OCI-LY3 (cell line): ENCODE data around the gene AKT1S1.

Experiments used
- H2AFZ ChIP-seq: fragments of 200-600, 300-600 bp; shearing (Covaris generic); 2 replicates; pipeline ENCODE4 v1.6.0; 2014; ENCODE audit warnings: antibody characterized with exemption, low read depth, low read length
- H3K27ac ChIP-seq: fragments of 200-600, 300-600 bp; sonication (generic); 2 replicates; pipeline ENCODE4 v1.5.1; 2014; ENCODE audit warnings: mild to moderate bottlenecking, low read length, moderate library complexity, mixed read lengths
- H3K27me3 ChIP-seq: fragments of 200-600, 300-600 bp; sonication (generic); 2 replicates; pipeline ENCODE4 v1.6.1; 2014; ENCODE audit warnings: low read depth, low read length, mixed read lengths
- H3K36me3 ChIP-seq: fragments of 200-600, 300-600 bp; sonication (generic); replicated peaks from 2 replicates; pipeline ENCODE3; 2014; ENCODE audit warnings: low read depth, low read length, mixed read lengths
- H3K4me1 ChIP-seq: fragments of 300-600, 200-600 bp; sonication (generic); 2 replicates; pipeline ENCODE4 v1.6.1; 2014; ENCODE audit warnings: low read length, mixed read lengths
- H3K4me2 ChIP-seq: fragments of 200-600, 300-600 bp; sonication (generic); 2 replicates; pipeline ENCODE4 v1.6.1; 2014; ENCODE audit warnings: low read length, mixed read lengths
- H3K4me3 ChIP-seq: fragments of 300-600, 200-600 bp; sonication (generic); 2 replicates; pipeline ENCODE4 v1.5.1; 2014; ENCODE audit warnings: antibody characterized with exemption, mild to moderate bottlenecking, low read length, moderate library complexity
- H3K79me2 ChIP-seq: fragments of 300-600, 200-600 bp; shearing (Covaris generic); 2 replicates; pipeline ENCODE4 v1.6.1; 2014; ENCODE audit warnings: mild to moderate bottlenecking, low read length, mixed read lengths
- H3K9ac ChIP-seq: fragments of 300-600, 200-600 bp; shearing (Covaris generic); 2 replicates; pipeline ENCODE4 v1.6.0; 2014; ENCODE audit warnings: mild to moderate bottlenecking, low read length, moderate library complexity
- H3K9me3 ChIP-seq: fragments of 200-600, 300-600 bp; shearing (Covaris generic); 2 replicates; pipeline ENCODE4 v1.6.1; 2014; ENCODE audit warnings: low read length, mixed read lengths; ENCODE audit not compliant: insufficient read depth
- H4K20me1 ChIP-seq: fragments of 200-600, 300-600 bp; sonication (generic); 2 replicates; pipeline ENCODE4 v1.6.1; 2016; ENCODE audit warnings: low read length, mixed read lengths; ENCODE audit not compliant: insufficient read depth
- CTCF ChIP-seq: fragments of 200-600, 300-600 bp; sonication (generic); IDR thresholded peaks from 2 replicates; pipeline ENCODE4 v1.5.1; 2014; ENCODE audit warnings: antibody characterized with exemption, low read length, low read depth
- EZH2phosphoT487 ChIP-seq: fragments of 200-600 bp; shearing (Covaris generic); IDR thresholded peaks from 2 replicates; pipeline ENCODE4 v1.6.1; 2018; ENCODE audit warnings: antibody characterized with exemption, mixed run types, low read depth

Gene AKT1S1

GRCh38 chr19:49894011-49894664 is 17.0 kb upstream of the AKT1S1 start:
- peaks cover 65% of the 10 kb centered on the region for H3K36me3 ChIP-seq
- TF ChIP-seq CTCF = no peak
- no peak for TF ChIP-seq EZH2phosphoT487
- H3K9me3 ChIP-seq = no peaks in the 10 kb centered on the region
- H3K27me3 ChIP-seq = no peaks in the 10 kb centered on the region
- peaks cover 74% of the 10 kb centered on the region for H3K4me1 ChIP-seq
- H3K9ac ChIP-seq = peak overlapping the region; percentile 99
- H3K27ac ChIP-seq = peak overlapping the region; percentile 87
- H3K4me3 ChIP-seq = peak overlapping the region; percentile 90
- peak overlapping the region; percentile 100 for H3K4me2 ChIP-seq
- H4K20me1 ChIP-seq = peaks cover 36% of the 10 kb centered on the region
- H3K79me2 ChIP-seq = peaks cover 44% of the 10 kb centered on the region
- no peak overlapping the region for H2AFZ ChIP-seq

DNA sequence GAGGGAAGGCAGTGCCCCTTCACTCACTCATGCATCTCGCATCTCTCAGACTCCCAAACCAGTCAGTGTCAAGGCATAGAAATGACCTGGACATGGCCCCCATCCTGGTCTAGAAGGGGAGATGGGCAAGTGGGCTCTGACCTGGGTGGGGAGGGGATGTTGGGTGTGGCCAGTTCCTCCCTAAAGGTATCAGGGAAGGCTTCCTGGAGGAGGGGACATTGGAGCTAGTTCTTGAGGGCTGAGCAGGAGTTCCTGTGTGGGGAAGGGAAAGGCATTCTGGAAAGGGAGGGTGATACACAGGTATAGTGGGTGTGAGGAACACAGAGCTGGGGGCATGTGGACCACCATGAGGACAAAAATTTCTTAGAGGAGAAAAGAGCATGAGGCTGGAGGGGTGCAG is 15.6 kb upstream of the AKT1S1 start:
- H3K4me2 ChIP-seq = peak overlapping the region; percentile 57
- TF ChIP-seq EZH2phosphoT487 (no peak), CTCF (no peak)
- H3K4me1 ChIP-seq = peaks cover 74% of the 10 kb centered on the region
- H2AFZ ChIP-seq = no peak overlapping the region
- peak overlapping the region; percentile 87 for H3K27ac ChIP-seq
- peaks cover 66% of the 10 kb centered on the region for H3K36me3 ChIP-seq
- peaks cover 41% of the 10 kb centered on the region for H4K20me1 ChIP-seq
- peak overlapping the region; percentile 50; the same call in 1 of the 2 replicates for H3K9ac ChIP-seq
- H3K79me2 ChIP-seq = peaks cover 44% of the 10 kb centered on the region
- H3K4me3 ChIP-seq = peak overlapping the region; percentile 64
- no peaks in the 10 kb centered on the region for H3K27me3 ChIP-seq
- no peaks in the 10 kb centered on the region for H3K9me3 ChIP-seq

DNA sequence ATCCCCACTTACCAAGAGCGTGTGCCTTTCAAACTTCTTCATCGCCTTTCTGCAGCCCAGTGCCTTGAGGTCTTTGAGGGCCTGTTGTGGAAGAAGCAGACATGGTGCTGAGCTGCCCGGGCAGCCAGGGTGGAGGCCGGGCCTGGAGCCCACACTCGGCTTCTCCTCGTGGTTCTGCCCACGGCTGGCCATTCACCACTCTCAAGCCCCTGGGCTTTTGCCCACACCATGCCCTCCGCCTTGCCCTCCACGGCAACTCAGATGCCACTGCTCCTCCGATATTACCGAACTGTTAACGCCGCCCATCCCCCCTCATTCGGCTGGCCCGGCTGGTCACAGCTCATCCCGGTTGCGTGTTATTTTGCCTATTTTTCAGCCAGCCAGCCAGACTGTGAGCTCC is 14.2 kb upstream of the AKT1S1 start:
- Histone ChIP-seq H3K79me2 (peaks cover 39% of the 10 kb centered on the region), H3K4me3 (no peak overlapping the region), H3K36me3 (peaks cover 69% of the 10 kb centered on the region), H3K9me3 (no peaks in the 10 kb centered on the region), H3K4me2 (peak overlapping the region; percentile 16; the same call in 1 of the 2 replicates), H4K20me1 (peaks cover 41% of the 10 kb centered on the region), H3K27ac (peak overlapping the region; percentile 28), H2AFZ (no peak overlapping the region), H3K9ac (no peak overlapping the region), H3K27me3 (no peaks in the 10 kb centered on the region), H3K4me1 (peaks cover 76% of the 10 kb centered on the region)
- TF ChIP-seq EZH2phosphoT487 = no peak
- TF ChIP-seq CTCF = no peak

GRCh38 chr19:49890349-49891311 is 13.5 kb upstream of the AKT1S1 start:
- Histone ChIP-seq H3K9ac (no peak overlapping the region), H3K4me3 (no peak overlapping the region; the same call in 1 of the 2 replicates)

More at GRCh38 chr19:49890349-49891311, 13.5 kb upstream of the AKT1S1 start:
- H4K20me1 ChIP-seq = peaks cover 41% of the 10 kb centered on the region
- H3K79me2 ChIP-seq = peaks cover 31% of the 10 kb centered on the region
- H3K9me3 ChIP-seq = no peaks in the 10 kb centered on the region
- no peak overlapping the region for H2AFZ ChIP-seq
- peaks cover 65% of the 10 kb centered on the region for H3K36me3 ChIP-seq
- no peak for TF ChIP-seq EZH2phosphoT487
- TF ChIP-seq CTCF = no peak
- H3K27ac ChIP-seq = peak overlapping the region; percentile 28; the same call in 1 of the 2 replicates
- peaks cover 76% of the 10 kb centered on the region for H3K4me1 ChIP-seq
- H3K27me3 ChIP-seq = no peaks in the 10 kb centered on the region
- peak overlapping the region; percentile 16; the same call in 1 of the 2 replicates for H3K4me2 ChIP-seq
